HG02678 (cell line): Measurements from ENCODE around the gene TIGAR.

Source experiments
- ATAC-seq: cut with Tn5 transposase; IDR thresholded peaks from one replicate; pipeline ENCODE4 v1.9.1; 2021; ENCODE audit warnings: mild to moderate bottlenecking, moderate library complexity; ENCODE audit not compliant: unreplicated experiment

TIGAR gene

GRCh38 chr12:4372653-4373052 lies 51.6 kb downstream of the TIGAR start:
- ATAC-seq, result no peak

- ATAC-seq, result no peak
Measured at GRCh38 chr12:4375449-4375848, 54.4 kb downstream of the TIGAR start.

- ATAC-seq, result no peak
Measured at GRCh38 chr12:4378772-4379171, 57.8 kb downstream of the TIGAR start.

- ATAC-seq, result no peak
Measured at GRCh38 chr12:4379405-4379804, 58.4 kb downstream of the TIGAR start, which contains the start of gene FGF23. FGF23 (minus strand) TSS chr12:4379712; CDS start chr12:4379582, 130 bp downstream.

GRCh38 chr12:4380332-4380731 lies 59.3 kb downstream of the TIGAR start:
- no peak for ATAC-seq

- no peak for ATAC-seq
Measured at GRCh38 chr12:4383304-4383865, 62.4 kb downstream of the TIGAR start.

GRCh38 chr12:4386801-4387200 lies 65.8 kb downstream of the TIGAR start:
- no peak for ATAC-seq

- ATAC-seq, result no peak
Measured at GRCh38 chr12:4387607-4388006, 66.6 kb downstream of the TIGAR start.

- no peak for ATAC-seq
Measured at GRCh38 chr12:4388032-4388431, 67.0 kb downstream of the TIGAR start.

- no peak for ATAC-seq
Measured at GRCh38 chr12:4388662-4389061, 67.6 kb downstream of the TIGAR start.

GRCh38 chr12:4392223-4392742 lies 71.3 kb downstream of the TIGAR start:
- no peak for ATAC-seq

GRCh38 chr12:4393211-4393610 lies 72.2 kb downstream of the TIGAR start:
- ATAC-seq, result no peak

- no peak for ATAC-seq
Measured at GRCh38 chr12:4395818-4396217, 74.8 kb downstream of the TIGAR start.

- ATAC-seq, result no peak
Measured at GRCh38 chr12:4401117-4401516, 80.1 kb downstream of the TIGAR start.

- ATAC-seq, result no peak
Measured at GRCh38 chr12:4402996-4403395, 82.0 kb downstream of the TIGAR start.
